AG04449 (cell line): ENCODE measurements around the gene TNS3.

ENCODE experiments used
- CTCF ChIA-PET: fragments of 350-600 bp; formaldehyde crosslinking; extraction: SDS; loops from one replicate; lab custom pipeline; 2021; ENCODE audit warnings: antibody characterized with exemption; lab: Yijun Ruan, JAX
- POLR2A ChIA-PET: fragments of 400-600, 350-600 bp; formaldehyde crosslinking; extraction: SDS; loops from one replicate; lab custom pipeline; 2020; ENCODE audit warnings: antibody characterized with exemption, inconsistent platforms; lab: Yijun Ruan, JAX
- DNase-seq: peaks from one replicate; pipeline ENCODE4 v3.0.0-alpha.2; 2010; ENCODE audit warnings: low read depth, low spot score
- H3K4me3 ChIP-seq: 2 replicates; pipeline ENCODE4 v1.5.1; 2011; ENCODE audit warnings: low read depth, mild to moderate bottlenecking, control low read depth, low read length
- CTCF ChIP-seq: IDR thresholded peaks from one replicate; pipeline ENCODE4 v1.5.1; 2011; ENCODE audit warnings: mild to moderate bottlenecking, moderate library complexity, low read length, control low read depth, inconsistent platforms; ENCODE audit not compliant: insufficient read depth; ENCODE audit errors: missing control alignments

The TNS3 gene

DNA sequence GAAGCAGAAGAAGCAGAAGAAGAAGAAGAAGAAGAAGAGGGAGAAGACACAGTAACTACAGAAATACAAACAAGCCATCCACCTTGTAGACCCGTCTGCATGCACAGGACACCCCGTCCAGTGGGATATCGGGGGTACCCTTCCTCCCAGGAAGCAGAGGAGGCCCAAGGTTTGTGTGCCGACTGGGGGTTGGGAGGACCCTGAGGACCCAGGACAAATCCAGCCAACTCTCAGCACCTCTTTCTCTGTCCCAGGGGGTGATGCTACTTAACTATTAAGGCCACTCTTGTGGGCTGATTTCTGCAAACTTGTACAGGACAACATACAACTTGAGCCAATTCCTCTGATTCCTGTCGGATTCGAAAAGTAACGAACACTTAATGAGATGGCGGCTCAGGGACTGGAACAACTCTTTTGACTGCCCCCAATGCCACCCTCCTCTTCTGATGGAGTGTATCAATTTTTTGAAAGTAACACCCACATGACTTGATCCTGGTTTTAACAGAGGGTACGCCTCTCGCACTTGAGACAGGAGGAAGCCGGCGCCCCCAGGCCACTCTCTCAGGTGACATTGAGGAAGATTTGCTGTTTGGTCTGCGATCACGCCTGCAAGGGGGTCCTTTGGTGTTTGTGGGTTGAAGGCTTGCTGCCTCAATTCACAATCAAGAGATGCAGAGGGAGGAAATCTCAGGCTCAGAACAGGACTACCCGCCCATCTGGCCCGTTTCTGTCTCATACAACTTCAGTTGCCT lies 192.6 kb downstream of the TNS3 start:
- ChIA-PET CTCF (no interaction called here), POLR2A (no interaction called here)
- H3K4me3 ChIP-seq, result no peak overlapping the region
- TF ChIP-seq CTCF, result no peak
- no peak for DNase-seq

DNA sequence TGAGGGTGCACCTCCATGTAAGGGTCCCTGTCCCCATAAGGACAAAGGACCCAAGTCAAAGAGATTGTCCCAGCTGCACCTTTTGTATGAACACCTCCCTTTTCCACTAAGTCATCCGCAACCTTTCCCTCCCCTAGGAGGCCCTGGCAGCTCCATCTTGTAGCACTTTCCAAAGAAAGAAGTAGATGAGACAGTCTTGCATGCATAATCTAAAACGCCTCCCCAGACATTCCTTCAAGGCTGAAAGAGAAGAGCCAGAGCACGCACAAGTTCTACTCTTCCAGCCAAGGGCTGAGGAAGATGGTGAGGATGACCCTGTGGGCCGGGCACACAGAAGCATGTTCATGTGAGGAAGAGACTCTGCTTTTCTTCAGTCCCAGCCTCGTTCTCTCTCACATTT lies 194.4 kb downstream of the TNS3 start:
- H3K4me3 ChIP-seq, result no peak overlapping the region
- TF ChIP-seq CTCF, result no peak
- CTCF ChIA-PET, result interaction anchor here (1.0 kb wide), 1 partner anchor 122 kb away, joined by 3 read pairs; no protein-coding TSS in a partner anchor
- no peak for DNase-seq
- POLR2A ChIA-PET, result no interaction called here

GRCh38 chr7:47386273-47386835 lies 195.6 kb downstream of the TNS3 start:
- no peak for TF ChIP-seq CTCF
- DNase-seq, result no peak
- POLR2A ChIA-PET, result no interaction called here
- CTCF ChIA-PET, result interaction anchor here (1.0 to 4.8 kb wide), 2 partner anchors 120 kb away, joined by 3 to 31 read pairs; no protein-coding TSS in a partner anchor
- H3K4me3 ChIP-seq, result no peak overlapping the region

DNA sequence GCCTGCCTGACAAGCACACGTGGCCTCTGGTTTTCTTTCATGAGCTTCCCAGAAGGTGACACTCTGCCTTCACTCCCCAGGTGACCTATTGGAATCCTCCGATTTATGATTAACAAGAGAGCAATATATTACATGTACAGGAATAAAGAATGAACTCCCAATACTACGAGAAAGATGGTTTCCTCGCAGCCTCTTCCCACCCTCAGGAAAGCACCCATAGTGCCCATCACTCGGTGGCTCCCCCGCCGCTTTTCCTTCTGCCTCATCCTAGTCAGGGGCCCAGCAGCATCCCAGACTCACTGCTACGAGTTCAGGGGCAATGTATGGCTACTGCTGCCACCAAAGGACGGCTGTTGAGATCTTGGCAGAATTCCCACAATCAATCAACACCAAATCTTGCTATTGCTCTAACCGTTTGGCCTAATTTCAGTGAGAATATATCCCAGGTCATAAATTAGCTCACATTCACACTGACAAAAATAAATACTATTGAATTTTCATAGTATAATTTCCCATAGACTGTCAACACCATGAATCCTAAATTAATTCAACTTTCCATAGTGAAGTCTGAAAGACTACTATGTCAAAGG lies 196.3 kb downstream of the TNS3 start:
- DNase-seq, result no peak
- POLR2A ChIA-PET, result no interaction called here
- no peak overlapping the region for H3K4me3 ChIP-seq
- no peak for TF ChIP-seq CTCF
- CTCF ChIA-PET, result interaction anchor here (2.1 to 4.8 kb wide), 2 partner anchors 50 to 119 kb away, joined by 6 to 31 read pairs; no protein-coding TSS in a partner anchor

GRCh38 chr7:47384755-47385535 lies 197.0 kb downstream of the TNS3 start:
- CTCF ChIA-PET, result interaction anchor here (2.1 to 5.2 kb wide), 3 partner anchors 8 to 119 kb away, joined by 6 to 31 read pairs (median 16); no protein-coding TSS in a partner anchor
- DNase-seq, result no peak
- H3K4me3 ChIP-seq, result no peak overlapping the region
- POLR2A ChIA-PET, result no interaction called here
- no peak for TF ChIP-seq CTCF
